HG03565 (cell line): ENCODE measurements around the gene HTRA3.
A peak's percentile ranks its signal among the peaks of the same experiment; 100 is the strongest.

ENCODE experiments used
- ATAC-seq: cut with Tn5 transposase; IDR thresholded peaks from one replicate; pipeline ENCODE4 v1.9.1; 2021; ENCODE audit warnings: mild to moderate bottlenecking, moderate library complexity; ENCODE audit not compliant: unreplicated experiment

Gene HTRA3

DNA sequence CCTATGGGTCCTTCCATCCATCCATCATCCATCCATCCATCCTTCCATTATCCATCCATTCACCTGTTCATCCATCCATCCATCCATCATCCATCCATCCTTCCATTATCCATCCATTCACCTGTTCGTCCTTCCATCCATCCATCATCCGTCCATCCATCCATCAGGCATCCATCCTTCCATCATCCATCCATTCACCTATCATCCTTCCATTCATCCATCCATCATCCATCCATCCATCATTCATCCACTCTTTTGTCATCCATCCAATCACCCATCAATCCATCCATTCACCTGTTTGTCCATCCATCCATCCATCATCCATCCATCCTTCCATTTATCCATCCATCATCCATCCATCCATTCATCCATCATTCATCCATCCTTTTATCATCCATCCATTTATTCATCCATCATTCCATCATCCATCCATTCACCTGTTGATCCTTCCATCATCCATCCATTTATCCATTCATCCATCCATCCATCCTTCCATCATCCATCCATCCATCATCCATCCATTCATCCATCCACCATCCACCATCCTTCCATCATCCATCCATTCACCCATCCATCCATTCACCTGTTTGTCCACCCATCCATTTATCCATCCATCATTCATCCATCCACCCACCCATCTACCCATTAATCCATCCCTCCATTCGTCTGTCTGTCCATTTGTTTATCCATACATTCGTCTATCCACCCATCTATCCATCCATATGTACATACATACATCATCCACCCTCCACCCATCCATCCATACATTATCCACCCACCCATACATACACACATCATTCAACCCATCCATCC, 35.7 kb upstream of the HTRA3 start:
- ATAC-seq: no peak

GRCh38 chr4:8234715-8235114, 34.8 kb upstream of the HTRA3 start:
- no peak for ATAC-seq

- no peak for ATAC-seq
These were observed 34.3 kb upstream of the HTRA3 start for GRCh38 chr4:8235224-8235623.

DNA sequence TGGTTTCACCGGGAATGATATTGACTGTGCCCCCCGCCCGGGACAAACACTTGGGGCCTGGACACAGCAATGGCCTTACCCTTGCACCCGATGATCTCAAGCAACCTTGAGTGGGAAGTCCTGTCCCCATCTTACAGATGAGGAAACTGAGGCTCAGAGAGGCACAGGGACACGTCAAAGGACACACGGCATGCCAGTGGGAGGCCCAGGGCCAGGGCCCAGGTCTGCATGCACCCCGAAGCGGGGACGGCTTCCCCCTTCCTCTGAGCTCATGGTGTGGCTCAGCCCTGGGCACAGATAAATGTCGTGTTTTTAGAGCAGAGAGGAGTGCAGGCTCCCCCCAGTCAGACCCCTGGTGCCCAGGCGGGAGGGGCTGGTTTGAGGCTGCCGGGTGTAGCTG, 33.9 kb upstream of the HTRA3 start:
- ATAC-seq: no peak

DNA sequence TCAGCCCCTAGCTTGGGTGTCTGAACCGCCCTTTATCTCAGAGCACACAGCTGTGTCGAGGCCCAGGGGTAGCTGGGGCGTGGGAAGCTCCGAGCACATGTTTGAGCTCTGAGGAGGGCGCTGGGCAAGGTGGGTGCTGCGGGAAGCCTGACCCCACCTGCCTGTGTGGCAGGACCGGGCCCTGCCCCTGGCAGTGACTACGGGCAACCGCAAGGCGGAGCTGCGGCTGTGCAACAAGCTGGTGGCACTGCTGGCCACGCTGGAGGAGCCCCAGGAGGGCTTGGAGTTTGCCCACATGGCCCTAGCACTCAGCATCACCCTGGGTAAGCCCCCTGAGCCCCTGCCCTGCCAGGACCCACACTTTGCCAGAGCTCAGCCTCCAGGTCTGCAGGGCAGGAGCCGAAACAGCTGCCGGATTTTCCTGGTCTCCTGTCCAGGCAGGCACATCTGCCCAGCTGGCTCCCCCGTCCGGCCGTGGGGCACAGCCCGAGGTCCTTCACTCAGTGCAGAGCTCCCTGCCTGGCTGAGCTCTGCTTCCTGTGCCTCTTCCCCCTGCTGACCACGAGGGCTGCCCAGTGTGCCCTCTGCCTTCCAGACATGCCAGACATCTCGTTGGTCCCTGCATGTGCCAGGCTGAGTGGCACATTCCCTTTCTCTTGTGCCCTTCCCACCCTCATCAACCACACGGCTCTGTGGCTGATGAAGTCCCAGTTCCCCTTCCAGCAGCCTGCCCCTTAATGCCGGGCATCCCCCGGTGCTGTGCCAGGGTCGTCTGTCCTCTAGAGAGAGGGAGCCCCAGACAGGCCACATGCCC, 33.2 kb upstream of the HTRA3 start:
- ATAC-seq: no peak

DNA sequence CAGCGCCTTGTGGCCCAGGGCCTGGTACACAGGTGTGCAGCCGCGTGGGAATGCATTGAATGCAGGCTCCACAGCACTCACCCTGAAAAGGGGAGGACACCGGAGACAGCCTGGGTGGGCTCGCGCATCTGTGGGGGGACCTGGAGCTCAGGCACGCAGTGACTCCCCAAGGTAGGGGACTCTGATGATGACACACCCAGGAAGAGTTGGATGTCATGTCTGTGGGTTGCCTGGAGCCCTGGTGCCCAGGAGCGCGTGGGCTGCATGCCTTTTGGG, 32.7 kb upstream of the HTRA3 start:
- no peak for ATAC-seq

DNA sequence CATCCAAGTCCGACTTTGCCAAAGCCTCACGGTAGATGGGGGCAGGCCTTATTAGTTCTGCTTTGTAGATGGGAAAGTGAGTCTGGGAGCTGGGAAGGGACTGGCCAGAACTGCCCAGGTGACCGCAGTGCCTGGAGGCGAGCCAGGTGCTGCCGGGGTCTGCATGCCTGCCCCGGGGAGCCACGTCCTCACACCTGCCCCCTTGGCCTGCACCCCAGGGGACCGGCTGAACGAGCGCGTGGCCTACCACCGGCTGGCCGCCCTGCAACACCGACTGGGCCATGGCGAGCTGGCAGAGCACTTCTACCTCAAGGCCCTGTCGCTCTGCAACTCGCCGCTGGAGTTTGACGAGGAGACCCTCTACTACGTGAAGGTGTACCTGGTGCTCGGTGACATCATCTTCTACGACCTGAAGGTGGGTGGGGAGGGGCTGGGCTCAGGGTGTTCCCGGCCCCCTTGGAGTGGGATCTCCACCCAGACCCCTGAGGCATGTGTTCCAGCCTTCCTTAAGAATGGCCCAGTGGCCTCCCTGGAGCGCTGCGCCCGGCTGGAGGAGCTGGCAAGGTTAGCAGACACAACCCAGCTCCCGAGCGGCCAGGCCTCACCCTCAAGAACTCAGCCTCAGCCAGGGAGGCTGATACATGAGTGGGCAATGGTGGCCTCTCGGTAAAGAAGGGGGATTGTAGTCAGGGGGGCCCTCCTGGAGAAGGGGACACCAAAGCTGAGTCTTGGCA, 32.1 kb upstream of the HTRA3 start:
- ATAC-seq: no peak

DNA sequence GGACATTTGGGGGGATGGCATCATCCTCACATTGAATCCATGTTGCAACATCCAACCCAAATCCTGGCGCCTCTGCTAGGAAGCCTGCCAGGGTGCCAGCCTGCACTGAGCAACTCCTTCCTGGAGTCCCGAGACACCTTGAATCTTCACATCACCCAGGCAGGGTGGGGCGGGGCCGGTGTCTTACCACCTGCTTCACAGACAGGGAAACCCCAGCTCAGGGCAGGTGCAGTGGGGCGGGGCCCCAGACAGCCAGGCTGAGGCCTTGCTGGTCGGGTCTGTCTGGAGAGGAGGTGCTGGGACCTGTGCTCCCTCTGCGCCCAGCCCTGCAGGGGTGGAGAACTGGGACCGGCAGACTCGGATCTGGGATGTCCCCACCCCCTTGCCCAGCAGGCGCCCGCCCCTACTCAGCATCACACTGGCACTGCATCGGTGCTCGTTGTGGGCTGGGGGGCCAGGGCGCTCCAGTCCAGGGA, 31.5 kb upstream of the HTRA3 start:
- ATAC-seq: no peak

- no peak for ATAC-seq
These were observed 31.0 kb upstream of the HTRA3 start for GRCh38 chr4:8238515-8239053.

GRCh38 chr4:8239226-8239625, 30.3 kb upstream of the HTRA3 start:
- ATAC-seq: no peak

GRCh38 chr4:8239661-8240060, 29.9 kb upstream of the HTRA3 start:
- ATAC-seq: no peak

DNA sequence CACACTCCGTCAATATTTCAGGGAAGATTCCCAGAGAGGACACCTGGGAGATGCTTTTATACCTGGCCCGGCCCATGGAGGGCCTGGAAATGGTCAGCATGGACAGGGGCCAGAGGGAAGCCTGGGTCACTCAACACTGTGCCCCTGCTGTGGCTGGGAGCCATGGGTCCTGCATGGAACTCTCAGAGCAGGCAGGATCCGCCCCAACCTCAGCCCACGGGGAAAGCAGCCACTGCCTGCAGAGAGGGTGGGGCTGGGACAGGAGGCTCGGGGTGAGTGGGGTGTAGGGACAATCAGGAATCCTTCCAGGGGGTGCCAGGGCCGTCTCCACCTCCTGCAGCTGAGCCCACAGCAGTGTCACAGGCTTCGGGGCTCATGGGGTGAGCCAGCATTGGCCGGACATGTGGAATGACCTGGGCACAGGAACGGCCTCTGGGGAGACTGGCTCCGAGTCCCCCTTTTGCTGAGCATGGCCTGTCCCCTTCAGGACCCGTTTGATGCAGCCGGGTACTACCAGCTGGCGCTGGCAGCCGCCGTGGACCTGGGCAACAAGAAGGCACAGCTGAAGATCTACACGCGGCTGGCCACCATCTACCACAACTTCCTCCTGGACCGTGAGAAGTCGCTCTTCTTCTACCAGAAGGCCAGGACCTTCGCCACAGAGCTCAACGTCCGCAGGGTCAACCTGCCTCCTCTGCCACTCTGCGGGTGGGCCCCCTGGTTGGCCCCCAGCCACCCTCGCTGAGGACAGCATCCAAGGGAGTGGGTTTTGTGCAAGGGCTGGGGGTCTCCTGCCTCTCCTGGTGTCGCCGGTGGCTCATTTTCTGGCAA, 29.1 kb upstream of the HTRA3 start:
- no peak for ATAC-seq

- no peak for ATAC-seq
These were observed 28.3 kb upstream of the HTRA3 start for GRCh38 chr4:8241211-8241779.

DNA sequence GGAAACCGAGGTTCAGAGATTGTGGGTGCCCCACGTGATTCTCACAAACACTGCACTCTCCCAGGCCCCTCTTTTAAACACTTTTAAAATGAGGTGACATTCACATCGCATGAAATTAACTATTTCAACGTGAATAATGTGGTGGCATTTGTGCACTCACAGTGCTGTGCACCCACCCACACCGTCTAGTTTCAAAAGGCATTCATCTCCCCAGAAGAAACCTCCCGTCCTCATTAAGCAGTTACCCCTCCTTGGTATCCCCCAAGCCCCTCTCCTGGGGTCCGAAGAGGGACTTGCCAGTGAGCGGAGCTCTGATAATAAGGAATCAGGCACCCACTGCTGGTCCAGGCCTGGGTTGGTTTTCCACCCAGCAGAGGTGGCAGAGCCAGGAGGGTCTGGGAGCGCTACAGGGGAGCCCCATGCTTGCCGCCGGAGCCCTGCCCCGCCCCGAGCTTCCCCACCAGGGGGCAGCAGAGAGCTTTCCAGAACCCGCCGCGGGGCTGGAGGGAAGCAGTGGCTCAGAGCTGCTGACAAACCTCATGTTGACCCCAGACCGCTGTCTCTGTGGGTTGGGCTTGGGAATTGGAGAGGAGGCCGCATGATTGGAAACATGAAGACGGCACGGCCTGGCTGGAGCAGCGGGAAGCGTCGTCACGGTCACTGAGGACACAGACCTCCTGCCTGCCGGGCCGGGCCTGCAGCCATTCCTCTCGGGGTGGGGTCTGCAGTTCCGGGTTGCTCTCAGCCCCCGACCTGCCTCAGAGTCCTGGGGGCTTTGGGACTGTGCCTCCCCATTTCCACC, 27.5 kb upstream of the HTRA3 start:
- peak; percentile 55 for ATAC-seq

DNA sequence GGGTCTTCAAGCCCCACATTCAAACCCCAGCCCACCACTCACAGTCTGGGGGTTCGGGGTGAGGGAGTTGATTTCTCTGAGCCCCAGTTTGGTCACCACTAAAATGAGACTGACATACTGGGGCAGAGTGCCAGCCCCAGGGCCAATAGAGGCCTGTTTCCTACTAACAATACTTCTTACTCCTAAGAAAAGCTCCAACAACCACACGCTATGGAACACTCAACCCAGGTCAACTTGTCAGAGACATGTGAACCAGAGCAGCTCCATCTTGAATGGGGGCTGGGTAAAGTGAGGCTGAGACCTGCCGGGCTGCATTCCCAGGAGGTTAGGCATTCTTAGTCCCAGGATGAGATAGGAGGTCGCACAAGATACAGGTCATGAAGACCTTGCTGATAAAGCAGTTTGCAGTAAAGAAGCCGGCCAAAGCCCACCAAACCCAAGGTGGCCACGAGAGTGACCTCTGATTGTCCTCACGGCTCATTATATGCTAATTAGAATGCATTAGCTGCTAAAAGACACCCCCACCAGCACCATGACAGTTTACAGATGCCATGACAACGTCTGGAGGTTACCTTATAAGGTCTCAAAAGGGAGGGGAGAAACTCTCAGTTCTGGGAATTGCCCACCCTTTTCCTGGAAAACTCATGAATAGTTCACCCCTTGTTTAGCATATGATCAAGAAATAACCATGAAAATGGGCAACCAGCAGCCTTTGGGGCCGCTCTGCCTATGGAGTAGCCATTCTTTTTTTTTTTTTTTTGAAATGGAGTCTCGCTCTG, 26.6 kb upstream of the HTRA3 start:
- ATAC-seq: no peak

DNA sequence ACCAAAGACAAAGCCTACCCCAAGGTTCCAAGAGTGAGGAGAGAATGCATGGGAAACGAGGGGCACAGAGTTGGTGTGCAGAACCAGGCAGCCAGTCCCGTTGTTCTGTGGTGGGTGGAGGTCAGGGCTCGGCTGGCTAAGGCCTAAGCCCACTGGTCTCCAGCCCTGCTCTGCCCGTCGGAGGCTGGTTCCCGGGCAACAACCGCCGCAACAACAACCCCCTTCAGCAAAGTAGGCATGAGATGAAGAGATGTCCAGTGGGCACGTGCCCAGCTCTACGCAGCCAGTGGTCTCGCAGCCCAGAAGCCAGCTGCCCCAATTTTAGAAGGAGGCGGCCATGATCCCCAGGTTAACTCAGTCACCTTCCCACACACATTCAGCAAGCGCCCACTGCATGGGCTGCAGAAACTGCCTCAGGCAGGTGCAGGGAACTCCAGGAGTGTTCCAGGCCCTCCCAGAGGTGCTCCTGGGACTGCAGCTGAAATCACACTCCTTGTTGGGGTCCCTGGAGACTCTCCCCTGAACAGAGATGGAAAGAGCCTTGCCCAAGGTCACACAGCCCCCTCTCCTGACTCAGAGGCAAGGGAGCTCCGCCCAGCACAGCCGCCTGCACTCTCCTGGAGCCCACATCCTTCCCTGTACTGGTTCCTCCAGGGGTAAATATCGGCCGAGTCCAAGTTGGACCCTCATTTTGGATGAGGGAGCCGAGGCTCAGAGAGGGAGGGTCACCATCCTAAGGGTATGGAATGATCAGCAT, 25.4 kb upstream of the HTRA3 start:
- ATAC-seq: no peak

- no peak for ATAC-seq
These were observed 24.6 kb upstream of the HTRA3 start for GRCh38 chr4:8244931-8245460.
